Fibroblast of skin of left biceps (primary cell): Measurements from ENCODE around the gene DPYSL4.

Source experiments
- DNase-seq, 2 experiments: peaks; one replicate each; pipeline ENCODE4 v3.0.0-alpha.2; 2013; ENCODE audit warnings: low read depth in 2 of 2

DPYSL4 gene

GRCh38 chr10:132195366-132196075, 8.8 kb downstream of the DPYSL4 start:
- DNase-seq: no peak

DNA sequence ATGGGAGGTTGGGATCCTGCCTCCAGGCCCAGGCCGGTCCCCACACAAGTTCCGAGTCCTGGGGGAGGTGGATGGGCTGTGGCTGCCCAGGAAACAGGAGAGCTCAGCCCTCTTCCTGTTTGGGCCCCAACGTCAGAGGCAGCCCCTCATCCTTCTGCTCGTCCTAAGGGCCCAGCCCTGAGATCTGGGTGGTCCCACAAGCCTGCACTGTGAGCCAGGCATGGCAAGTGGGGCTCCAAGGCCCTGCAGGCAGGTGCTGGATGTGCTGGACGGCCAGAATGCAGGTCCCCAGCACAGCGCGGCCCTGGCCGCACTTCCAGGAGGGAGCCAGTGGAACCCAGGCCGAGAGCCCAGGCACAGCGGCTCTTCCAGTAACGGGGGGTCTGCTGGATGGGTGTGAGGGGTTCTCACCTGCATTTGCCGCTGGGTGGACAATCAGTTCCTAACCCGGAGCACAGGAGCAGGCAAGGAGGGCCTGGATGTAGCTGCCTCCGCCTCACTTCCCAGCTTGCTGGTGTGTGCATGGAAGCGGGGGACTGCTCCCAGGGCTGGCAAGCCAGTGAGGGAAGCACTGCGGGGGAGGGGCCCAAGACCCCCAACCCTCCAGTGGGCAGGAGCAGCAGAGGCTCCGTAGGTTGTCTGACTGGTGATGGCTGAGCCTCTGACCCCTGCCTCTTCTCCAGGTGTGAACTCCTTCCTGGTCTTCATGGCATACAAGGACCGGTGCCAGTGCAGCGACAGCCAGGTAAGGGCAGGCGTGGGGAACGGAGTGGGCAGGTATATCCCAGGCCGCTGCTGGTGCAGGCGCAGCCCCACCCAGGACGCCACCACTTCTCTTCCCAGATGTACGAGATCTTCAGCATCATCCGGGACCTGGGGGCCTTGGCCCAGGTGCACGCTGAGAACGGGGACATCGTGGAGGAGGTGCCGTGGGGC, 9.7 kb downstream of the DPYSL4 start:
- no peak for DNase-seq

- DNase-seq: no peak
These were observed 10.7 kb downstream of the DPYSL4 start for GRCh38 chr10:132197271-132198067.

GRCh38 chr10:132198068-132198370, 11.3 kb downstream of the DPYSL4 start:
- DNase-seq: no peak

GRCh38 chr10:132198381-132199181, 11.8 kb downstream of the DPYSL4 start:
- DNase-seq: no peak

DNA sequence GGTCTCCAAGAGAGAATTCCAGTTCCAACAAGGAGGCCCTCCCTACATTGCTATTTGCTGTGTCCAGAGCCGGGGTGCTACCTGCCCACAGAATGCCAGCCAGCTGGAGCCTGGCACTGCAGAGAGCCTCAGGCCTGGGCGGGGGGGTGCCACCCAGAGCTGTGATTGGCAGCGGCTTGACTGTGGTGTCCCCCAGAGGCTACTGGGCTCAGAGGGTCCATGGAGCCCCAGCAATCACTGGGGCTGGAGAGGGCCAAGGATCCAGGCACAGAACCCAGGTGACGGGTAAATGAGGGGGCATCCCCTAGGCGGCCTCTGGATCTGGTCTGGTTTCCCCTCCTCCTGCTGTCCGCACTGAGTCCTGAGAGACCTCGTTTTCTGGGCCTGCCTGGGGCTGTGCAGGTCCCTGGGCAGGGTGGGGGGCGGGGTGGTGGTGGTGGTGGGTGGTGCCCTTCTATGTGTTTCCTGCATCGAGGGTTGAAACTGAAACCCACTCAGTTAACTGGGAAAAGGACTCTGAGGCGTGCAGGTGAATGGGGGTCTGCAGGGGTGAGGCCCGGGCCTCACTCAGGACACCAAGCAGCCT, 12.6 kb downstream of the DPYSL4 start:
- no peak for DNase-seq

GRCh38 chr10:132199854-132200311, 13.1 kb downstream of the DPYSL4 start:
- no peak for DNase-seq

- no peak for DNase-seq
These were observed 13.8 kb downstream of the DPYSL4 start for GRCh38 chr10:132200344-132201110.

DNA sequence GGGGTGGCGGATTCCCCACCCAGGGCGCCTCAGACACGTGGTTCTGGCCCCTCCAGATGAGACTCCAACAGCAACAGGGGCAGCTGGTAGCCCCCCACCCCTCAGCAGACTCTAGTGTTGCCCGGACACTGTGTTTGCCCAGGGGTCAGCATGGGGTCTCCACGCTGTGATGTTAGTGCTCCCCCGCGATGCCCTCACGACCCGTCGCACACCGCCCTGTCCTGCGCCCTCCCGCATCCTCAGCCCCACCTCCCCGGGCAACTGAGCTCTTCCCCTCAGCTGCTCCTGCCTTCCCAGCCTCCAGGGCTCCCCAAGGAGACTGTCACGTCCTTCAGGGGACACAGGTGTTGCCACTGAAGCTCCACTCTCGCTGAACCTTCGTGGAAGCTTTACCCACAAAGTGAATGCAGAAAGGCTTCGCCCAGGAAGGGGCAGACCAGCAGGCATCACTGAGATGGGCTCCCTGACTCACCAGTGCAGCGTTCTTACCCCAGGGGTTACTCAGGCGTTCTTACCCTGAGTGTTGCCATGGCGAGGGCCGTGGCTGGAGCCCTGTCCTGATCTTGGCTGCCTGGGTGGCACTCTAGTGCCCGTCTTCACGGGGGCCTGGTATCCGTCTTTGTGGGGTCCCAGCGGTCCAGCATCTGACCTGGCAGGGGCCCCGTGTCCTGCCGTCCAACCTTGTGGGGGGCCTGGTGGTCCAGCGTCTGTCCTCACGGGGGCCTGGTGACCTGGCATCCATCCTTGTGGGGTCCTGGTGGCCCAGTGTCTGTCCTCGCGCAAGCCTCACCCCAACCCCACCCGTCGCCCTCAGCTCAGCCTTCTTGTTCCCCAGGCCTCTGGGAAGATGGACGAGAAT, 14.6 kb downstream of the DPYSL4 start:
- no peak for DNase-seq

- DNase-seq: no peak
These were observed 15.6 kb downstream of the DPYSL4 start for GRCh38 chr10:132202070-132202970.

GRCh38 chr10:132203256-132204077, 16.7 kb downstream of the DPYSL4 start:
- DNase-seq: no peak

DNA sequence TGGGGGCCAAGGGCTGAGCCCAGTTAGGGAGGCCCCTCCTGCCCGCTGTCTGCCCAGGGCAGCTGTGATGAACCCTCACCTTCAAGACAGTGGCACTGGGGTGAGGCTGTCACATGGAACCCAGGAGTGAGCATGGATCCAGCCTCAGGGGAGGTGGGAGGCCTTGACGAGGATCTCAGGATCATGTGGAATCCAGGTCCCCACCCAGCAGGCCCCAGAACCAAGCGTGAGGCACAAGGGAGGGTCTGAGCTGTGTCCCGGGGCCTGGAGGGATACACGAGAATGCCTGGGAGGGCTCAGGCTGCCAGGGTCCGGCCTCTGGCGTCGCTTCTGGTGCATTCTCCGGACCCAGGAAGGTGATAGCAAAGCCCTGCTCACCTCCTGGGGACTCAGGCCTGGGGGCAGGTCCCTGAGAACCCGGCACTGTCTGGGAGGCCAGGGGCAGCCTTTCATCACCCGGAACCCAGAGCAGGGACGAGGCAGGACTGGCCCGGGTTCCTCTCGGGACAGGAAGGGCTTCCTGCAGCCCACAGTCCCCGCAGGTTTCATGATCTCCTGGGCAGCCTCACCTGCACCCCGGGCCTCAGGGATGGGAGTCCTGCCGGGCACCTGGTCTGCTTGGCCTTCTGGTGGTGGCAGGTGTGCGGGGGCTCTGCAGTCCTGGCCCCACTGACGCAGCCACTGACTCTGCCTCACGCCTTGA, 17.5 kb downstream of the DPYSL4 start:
- DNase-seq: no peak

- no peak for DNase-seq
These were observed 18.2 kb downstream of the DPYSL4 start for GRCh38 chr10:132204781-132205473.

DNA sequence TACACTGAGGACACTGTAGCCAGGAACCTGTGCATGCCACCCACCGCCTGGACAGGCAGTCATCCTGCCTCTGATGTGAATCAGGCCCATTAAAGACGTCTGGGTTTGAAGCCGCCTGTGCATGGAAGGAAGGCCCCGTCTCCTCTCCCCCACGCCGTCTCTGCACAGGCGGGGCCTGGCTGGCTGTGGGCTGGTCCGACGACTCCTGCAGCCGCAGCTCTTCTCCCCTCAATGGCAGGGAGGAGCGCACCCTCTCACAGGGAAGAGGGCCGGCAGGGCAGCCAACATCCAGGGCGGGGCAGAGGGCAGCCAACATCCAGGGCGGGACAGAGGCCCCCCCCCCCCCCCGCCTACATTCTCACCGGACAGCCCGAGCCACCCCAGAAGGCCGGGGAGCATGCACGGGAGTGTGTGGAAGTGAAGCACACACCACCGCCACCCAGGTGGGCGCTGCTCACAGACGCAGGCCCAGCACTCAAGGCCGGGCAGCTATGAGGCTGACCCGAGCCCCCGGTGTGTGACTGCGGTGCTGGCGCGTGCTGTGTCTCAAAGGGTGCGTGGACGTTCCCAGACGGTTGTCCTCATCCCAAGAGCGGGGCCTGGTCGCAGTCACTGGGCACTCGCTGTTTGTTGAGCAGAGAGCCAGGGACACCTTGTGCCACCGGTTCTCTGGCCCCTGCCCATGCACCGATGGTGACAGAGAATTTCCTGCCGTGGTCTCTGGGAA, 19.1 kb downstream of the DPYSL4 start:
- no peak for DNase-seq

- DNase-seq: no peak
These were observed 19.6 kb downstream of the DPYSL4 start for GRCh38 chr10:132206377-132206745.
